Measurements from ENCODE around the gene RPRML. TPM values are rescaled to one million over a fixed set of nuclear protein-coding genes. Genes with fewer than 3 reads are reported as not detected.
A peak's percentile ranks its signal among the peaks of the same experiment; 100 is the strongest.
"Not testable (repeated sequence)": the region's sequence is repeated elsewhere in the genome, so short reads cannot be mapped to it uniquely, and the experiment has no call there.

The RPRML gene
- total and polyA plus RNA-seq, 2 donors (not counting 1 experiment from before 2014, with no cell fraction given) = not detected

DNA sequence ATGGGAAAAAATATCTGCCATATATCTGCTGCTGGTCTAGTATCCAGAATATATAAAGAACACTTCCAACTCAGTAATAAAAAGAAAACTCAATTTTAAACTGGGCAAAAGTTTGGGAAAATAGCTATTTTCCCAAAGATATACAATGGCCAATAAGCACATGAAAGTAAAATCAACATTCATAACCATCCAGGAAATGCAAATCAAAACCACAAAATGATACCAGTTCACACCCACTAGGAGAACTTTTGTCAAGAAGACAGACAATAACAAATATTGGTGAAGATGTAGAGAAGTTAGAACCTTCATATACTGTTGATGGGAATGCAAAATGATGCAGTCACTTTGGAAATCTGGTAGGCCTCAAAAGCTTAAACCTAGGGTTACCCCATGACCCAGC is 33.4 kb upstream of the RPRML start:
- Histone ChIP-seq H4K20me1 (ENCODE audit: control insufficient read depth, extremely low read depth, insufficient read depth, low read length) (no peaks in the 10 kb centered on the region), H3K79me2 (ENCODE audit: control insufficient read depth, insufficient read depth, low read length) (no peaks in the 10 kb centered on the region), H3K27ac (ENCODE audit: insufficient read depth, low read length) (no peak overlapping the region), H3K4me3 (replicated peaks in 1 of 4; ENCODE audit: control extremely low read depth in 1 of 4, insufficient read depth in 1 of 4, low read depth in 3 of 4, low read length in 4 of 4) (no peak overlapping the region), H3K4me2 (ENCODE audit: extremely low read depth, insufficient read depth, low read length) (no peak overlapping the region), H3K36me3 (ENCODE audit: control insufficient read depth, insufficient read depth, low read length) (no peaks in the 10 kb centered on the region), H2AFZ (ENCODE audit: low read length) (no peak overlapping the region), H3K9me3 (ENCODE audit: control insufficient read depth, insufficient read depth, low read depth, low read length) (no peaks in the 10 kb centered on the region), H3K9ac (ENCODE audit: insufficient read depth, low read length) (no peak overlapping the region), H3K4me1 (ENCODE audit: control insufficient read depth, extremely low read depth, insufficient read depth, low read length) (no peaks in the 10 kb centered on the region), H3K27me3 (ENCODE audit: control insufficient read depth, insufficient read depth, low read length) (no peaks in the 10 kb centered on the region)
- DNase-seq (ENCODE audit: low read depth in 2 of 2) = no peak
- no peak for TF ChIP-seq EZH2 (IDR thresholded peaks at IDR 0.05; ENCODE audit: low read length, missing control alignments)
- TF ChIP-seq CTCF (conservative IDR thresholded peaks at IDR 0.05 in 1 of 2, IDR thresholded peaks at IDR 0.05 in 1 of 2; ENCODE audit: low read depth in 1 of 2, low read length in 2 of 2) = no peak

DNA sequence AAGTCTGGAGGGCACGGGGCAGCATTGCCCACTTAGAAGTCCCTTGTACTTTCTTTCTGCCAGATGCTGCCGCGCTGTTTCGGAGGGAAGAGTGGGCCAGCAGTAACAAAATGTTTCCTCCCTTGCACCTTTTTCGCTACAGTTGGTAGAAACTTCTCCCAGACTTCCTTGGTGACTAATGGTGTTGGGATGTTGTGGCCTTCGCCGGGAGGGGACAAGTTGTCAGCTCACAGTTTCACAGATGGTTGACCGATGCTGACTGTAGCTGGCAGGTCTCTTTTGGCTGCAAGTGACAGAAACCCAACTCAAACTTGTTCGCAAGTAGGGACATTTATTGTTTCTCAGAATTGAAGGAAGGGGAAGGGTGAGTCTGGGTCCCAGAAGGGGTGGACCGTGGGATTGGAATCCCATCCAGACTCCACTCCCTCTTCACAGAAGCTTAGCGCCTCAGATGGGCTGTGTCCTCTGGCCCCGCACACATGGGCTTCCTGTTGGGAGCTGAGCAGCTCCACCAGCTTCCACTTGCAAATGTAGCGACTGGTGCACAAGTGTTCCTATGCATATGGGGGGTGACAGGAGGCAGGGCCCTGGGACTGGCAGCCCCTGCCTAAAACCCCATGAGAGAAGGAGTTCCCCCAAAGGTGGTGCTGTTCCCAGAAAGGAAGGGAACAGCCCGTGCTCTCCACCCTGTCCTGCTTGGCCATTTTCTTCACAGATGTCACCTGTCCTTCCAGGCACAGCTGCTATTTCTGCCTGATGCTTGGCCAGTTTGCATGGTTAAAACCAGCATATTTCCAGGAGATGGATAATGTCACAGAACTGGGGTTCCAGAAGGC is 30.9 kb upstream of the RPRML start:
- no peak overlapping the region for H2AFZ ChIP-seq (ENCODE audit: low read length)
- TF ChIP-seq EZH2 (IDR thresholded peaks at IDR 0.05; ENCODE audit: low read length, missing control alignments) = no peak
- TF ChIP-seq CTCF (conservative IDR thresholded peaks at IDR 0.05 in 1 of 2, IDR thresholded peaks at IDR 0.05 in 1 of 2; ENCODE audit: low read depth in 1 of 2, low read length in 2 of 2) = no peak
- peak in 1 of 2 donors; percentile 16 for DNase-seq (ENCODE audit: low read depth in 2 of 2)
- no peaks in the 10 kb centered on the region for H3K27me3 ChIP-seq (ENCODE audit: control insufficient read depth, insufficient read depth, low read length)
- no peak overlapping the region for H3K27ac ChIP-seq (ENCODE audit: insufficient read depth, low read length)
- no peaks in the 10 kb centered on the region for H3K79me2 ChIP-seq (ENCODE audit: control insufficient read depth, insufficient read depth, low read length)
- no peak overlapping the region for H3K4me3 ChIP-seq (replicated peaks in 1 of 4; ENCODE audit: control extremely low read depth in 1 of 4, insufficient read depth in 1 of 4, low read depth in 3 of 4, low read length in 4 of 4)
- no peak overlapping the region for H3K9ac ChIP-seq (ENCODE audit: insufficient read depth, low read length)
- H3K4me2 ChIP-seq (ENCODE audit: extremely low read depth, insufficient read depth, low read length) = no peak overlapping the region
- no peaks in the 10 kb centered on the region for H3K36me3 ChIP-seq (ENCODE audit: control insufficient read depth, insufficient read depth, low read length)
- H4K20me1 ChIP-seq (ENCODE audit: control insufficient read depth, extremely low read depth, insufficient read depth, low read length) = no peaks in the 10 kb centered on the region
- H3K9me3 ChIP-seq (ENCODE audit: control insufficient read depth, insufficient read depth, low read depth, low read length) = no peaks in the 10 kb centered on the region
- H3K4me1 ChIP-seq (ENCODE audit: control insufficient read depth, extremely low read depth, insufficient read depth, low read length) = no peaks in the 10 kb centered on the region

DNA sequence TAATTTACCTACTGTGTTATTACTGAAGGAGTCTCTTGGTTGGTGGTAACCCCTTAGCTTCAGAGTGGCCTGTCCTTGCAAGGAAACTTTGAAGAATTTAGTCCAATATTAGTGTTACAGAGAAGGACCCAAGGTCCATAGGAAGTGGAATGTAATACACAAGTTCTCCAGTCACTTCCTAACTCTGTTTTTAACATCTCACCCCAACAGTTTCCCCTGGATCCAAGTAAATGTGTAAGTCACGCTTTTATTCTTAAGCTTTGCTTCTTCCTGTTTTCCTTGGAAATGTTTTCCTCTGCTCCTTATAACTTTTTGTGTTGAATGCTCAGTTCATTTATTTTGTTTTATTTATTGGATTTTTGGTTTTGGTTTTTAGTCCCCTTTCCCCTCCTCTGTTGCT is 25.9 kb upstream of the RPRML start:
- Histone ChIP-seq H4K20me1 (ENCODE audit: control insufficient read depth, extremely low read depth, insufficient read depth, low read length) (no peaks in the 10 kb centered on the region), H3K27me3 (ENCODE audit: control insufficient read depth, insufficient read depth, low read length) (no peaks in the 10 kb centered on the region), H3K4me1 (ENCODE audit: control insufficient read depth, extremely low read depth, insufficient read depth, low read length) (no peaks in the 10 kb centered on the region), H3K9me3 (ENCODE audit: control insufficient read depth, insufficient read depth, low read depth, low read length) (no peaks in the 10 kb centered on the region), H3K36me3 (ENCODE audit: control insufficient read depth, insufficient read depth, low read length) (no peaks in the 10 kb centered on the region), H2AFZ (ENCODE audit: low read length) (no peak overlapping the region), H3K27ac (ENCODE audit: insufficient read depth, low read length) (no peak overlapping the region), H3K4me2 (ENCODE audit: extremely low read depth, insufficient read depth, low read length) (no peak overlapping the region), H3K79me2 (ENCODE audit: control insufficient read depth, insufficient read depth, low read length) (no peaks in the 10 kb centered on the region), H3K4me3 (replicated peaks in 1 of 4; ENCODE audit: control extremely low read depth in 1 of 4, insufficient read depth in 1 of 4, low read depth in 3 of 4, low read length in 4 of 4) (no peak overlapping the region), H3K9ac (ENCODE audit: insufficient read depth, low read length) (no peak overlapping the region)
- TF ChIP-seq CTCF (conservative IDR thresholded peaks at IDR 0.05 in 1 of 2, IDR thresholded peaks at IDR 0.05 in 1 of 2; ENCODE audit: low read depth in 1 of 2, low read length in 2 of 2) = no peak
- TF ChIP-seq EZH2 (IDR thresholded peaks at IDR 0.05; ENCODE audit: low read length, missing control alignments) = no peak
- no peak for DNase-seq (ENCODE audit: low read depth in 2 of 2)

DNA sequence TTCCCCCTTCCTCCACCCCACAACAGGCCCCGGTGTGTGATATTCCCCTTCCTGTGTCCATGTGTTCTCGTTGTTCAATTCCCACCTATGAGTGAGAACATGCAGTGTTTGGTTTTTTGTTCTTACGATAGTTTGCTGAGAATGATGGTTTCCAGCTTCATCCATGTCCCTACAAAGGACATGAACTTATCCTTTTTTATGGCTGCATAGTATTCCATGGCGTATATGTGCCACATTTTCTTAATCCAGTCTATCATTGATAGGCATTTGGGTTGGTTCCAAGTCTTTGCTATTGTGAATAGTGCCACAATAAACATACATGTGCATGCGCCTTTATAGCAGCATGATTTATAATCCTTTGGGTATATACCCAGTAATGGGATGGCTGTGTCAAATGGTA is 24.8 kb upstream of the RPRML start:
- H2AFZ ChIP-seq (ENCODE audit: low read length); H3K36me3 ChIP-seq (ENCODE audit: control insufficient read depth, insufficient read depth, low read length); DNase-seq (ENCODE audit: low read depth in 2 of 2); H3K27me3 ChIP-seq (ENCODE audit: control insufficient read depth, insufficient read depth, low read length); H3K4me3 ChIP-seq (replicated peaks in 1 of 4; ENCODE audit: control extremely low read depth in 1 of 4, insufficient read depth in 1 of 4, low read depth in 3 of 4, low read length in 4 of 4); H3K4me2 ChIP-seq (ENCODE audit: extremely low read depth, insufficient read depth, low read length); H3K9ac ChIP-seq (ENCODE audit: insufficient read depth, low read length); H3K9me3 ChIP-seq (ENCODE audit: control insufficient read depth, insufficient read depth, low read depth, low read length); H3K27ac ChIP-seq (ENCODE audit: insufficient read depth, low read length); H4K20me1 ChIP-seq (ENCODE audit: control insufficient read depth, extremely low read depth, insufficient read depth, low read length); H3K79me2 ChIP-seq (ENCODE audit: control insufficient read depth, insufficient read depth, low read length); H3K4me1 ChIP-seq (ENCODE audit: control insufficient read depth, extremely low read depth, insufficient read depth, low read length): not testable (repeated sequence)
